Breast epithelium (tissue), 4 donors: Measurements from ENCODE around the gene ATP6V1B1. TPM values are rescaled to one million over a fixed set of nuclear protein-coding genes. Genes with fewer than 3 reads are reported as not detected.

Source experiments
- DNase-seq, 2 donors: peaks; one replicate each; pipeline ENCODE4 v3.0.0-alpha.2; 2019; ENCODE audit warnings: low spot score in 2 of 2
- H3K27ac ChIP-seq, 2 donors: fragments of 200-600 bp; sonication (generic) in 1 of 2; one replicate each; pipeline ENCODE4 v1.5.1; 2016 to 2019; ENCODE audit warnings: mild to moderate bottlenecking in 1 of 2
- H3K27me3 ChIP-seq, 2 donors: fragments of 200-600 bp; sonication (generic) in 1 of 2; one replicate each; pipeline versions ENCODE4 v1.5.1 to v1.6.0; 2017 to 2019; ENCODE audit warnings: control low read depth in 1 of 2, mild to moderate bottlenecking in 1 of 2
- H3K36me3 ChIP-seq: fragments of 200-600 bp; one replicate; pipeline ENCODE4 v1.5.1; 2019
- H3K4me1 ChIP-seq, 2 donors: fragments of 200-600 bp; sonication (generic); one replicate each; pipeline ENCODE4 v1.5.1; 2016 to 2019; ENCODE audit warnings: control low read depth in 1 of 2
- H3K4me3 ChIP-seq, 3 donors: fragments of 200-600 bp; sonication (generic); 1 replicate in 2 of 3; 2 replicates in 1 of 3; pipeline ENCODE4 v1.5.1; 2016 to 2019; ENCODE audit warnings: mild to moderate bottlenecking in 3 of 3, moderate library complexity in 2 of 3
- H3K9me3 ChIP-seq, 2 donors: fragments of 200-600 bp; sonication (generic) in 1 of 2; one replicate each; pipeline ENCODE4 v1.5.1; 2016 to 2019; ENCODE audit warnings: control low read depth in 1 of 2
- CTCF ChIP-seq, 3 donors: fragments of 450-650 bp; IDR thresholded peaks; one replicate each; pipeline ENCODE4 v1.5.1; 2016 to 2017; ENCODE audit warnings: antibody characterized with exemption in 3 of 3, mild to moderate bottlenecking in 3 of 3, moderate library complexity in 3 of 3
- POLR2A ChIP-seq: fragments of 450-650 bp; IDR thresholded peaks from one replicate; pipeline ENCODE4 v1.6.1; 2016; ENCODE audit warnings: antibody characterized with exemption, mild to moderate bottlenecking, moderate library complexity
- POLR2AphosphoS5 ChIP-seq, 3 donors: sonication (generic); formaldehyde crosslinking; IDR thresholded peaks; one replicate each; pipeline ENCODE4 v1.6.1; 2017; ENCODE audit warnings: antibody characterized with exemption in 3 of 3
- intact Hi-C: fragments of 100-400 bp; cut with DNase I; formaldehyde crosslinking; loops from one replicate; pipeline ENCODE4 v1.15.1; 2023; ENCODE audit warnings: low total_unique reads
- total RNA-seq, 3 donors: library from RNA; depleted of rRNA; stranded (reverse); fragments of >200 nt; gene quantifications; one replicate each; pipeline ENCODE4 v1.1.0, GENCODE V29; 2016

The ATP6V1B1 gene
- total RNA-seq, 3 donors from 2014 or later, result 1.8 to 38.2 (median 4.6) TPM

- Histone ChIP-seq H3K27me3 (no peaks in the 10 kb centered on the region), H3K36me3 (no peaks in the 10 kb centered on the region), H3K27ac (peak overlapping the region in 1 of 2 donors; percentile 4), H3K4me1 (no peaks in the 10 kb centered on the region), H3K4me3 (no peak overlapping the region), H3K9me3 (no peaks in the 10 kb centered on the region)
- intact Hi-C loops, result no loop called here
- DNase-seq, result peak; percentile 50 to 52
- TF ChIP-seq POLR2A (no peak), CTCF (IDR thresholded peaks at IDR 0.05) (peak in 2 of 3 donors; percentile 32 to 61), POLR2AphosphoS5 (IDR thresholded peaks at IDR 0.05) (no peak)
Observed at GRCh38 chr2:70984576-70985282, 49.0 kb downstream of the ATP6V1B1 start.

GRCh38 chr2:70985283-70985688 lies 49.6 kb downstream of the ATP6V1B1 start:
- H3K9me3 ChIP-seq, result no peaks in the 10 kb centered on the region
- peak overlapping the region in 1 of 2 donors; percentile 4 for H3K27ac ChIP-seq
- peak; percentile 16 to 27 for DNase-seq
- no peak overlapping the region for H3K4me3 ChIP-seq
- H3K4me1 ChIP-seq, result no peaks in the 10 kb centered on the region
- H3K36me3 ChIP-seq, result no peaks in the 10 kb centered on the region
- TF ChIP-seq POLR2A, result no peak
- no peak for TF ChIP-seq CTCF (IDR thresholded peaks at IDR 0.05)
- no peak for TF ChIP-seq POLR2AphosphoS5 (IDR thresholded peaks at IDR 0.05)
- intact Hi-C loops, result no loop called here
- H3K27me3 ChIP-seq, result no peaks in the 10 kb centered on the region

GRCh38 chr2:70985956-70986355 lies 50.3 kb downstream of the ATP6V1B1 start:
- H3K27ac ChIP-seq, result no peak overlapping the region
- no peaks in the 10 kb centered on the region for H3K4me1 ChIP-seq
- no peak overlapping the region for H3K4me3 ChIP-seq
- H3K27me3 ChIP-seq, result no peaks in the 10 kb centered on the region
- DNase-seq, result peak; percentile 5 to 40
- no peaks in the 10 kb centered on the region for H3K9me3 ChIP-seq
- H3K36me3 ChIP-seq, result no peaks in the 10 kb centered on the region
- no peak for TF ChIP-seq CTCF (IDR thresholded peaks at IDR 0.05)
- TF ChIP-seq POLR2AphosphoS5 (IDR thresholded peaks at IDR 0.05), result no peak
- TF ChIP-seq POLR2A, result no peak
- intact Hi-C loops, result no loop called here

- Histone ChIP-seq H3K36me3 (no peaks in the 10 kb centered on the region), H3K27me3 (no peaks in the 10 kb centered on the region), H3K27ac (no peak overlapping the region), H3K4me3 (no peak overlapping the region), H3K4me1 (no peaks in the 10 kb centered on the region), H3K9me3 (no peaks in the 10 kb centered on the region)
- peak; percentile 5 to 10 for DNase-seq
- intact Hi-C loops, result no loop called here
- TF ChIP-seq POLR2AphosphoS5 (IDR thresholded peaks at IDR 0.05) (no peak), CTCF (IDR thresholded peaks at IDR 0.05) (no peak), POLR2A (no peak)
Observed at GRCh38 chr2:70986499-70987189, 50.9 kb downstream of the ATP6V1B1 start.

GRCh38 chr2:70987386-70987785 lies 51.7 kb downstream of the ATP6V1B1 start:
- no peaks in the 10 kb centered on the region for H3K36me3 ChIP-seq
- DNase-seq, result no peak

More at GRCh38 chr2:70987386-70987785, 51.7 kb downstream of the ATP6V1B1 start:
- H3K4me1 ChIP-seq, result no peaks in the 10 kb centered on the region
- no peak overlapping the region for H3K4me3 ChIP-seq
- H3K9me3 ChIP-seq, result no peaks in the 10 kb centered on the region
- TF ChIP-seq CTCF (IDR thresholded peaks at IDR 0.05) (no peak), POLR2AphosphoS5 (IDR thresholded peaks at IDR 0.05) (no peak)
- H3K27me3 ChIP-seq, result no peaks in the 10 kb centered on the region
- intact Hi-C loops, result no loop called here
- H3K27ac ChIP-seq, result no peak overlapping the region
